Activated CD4-positive, alpha-beta T cell treated with anti-CD3 and anti-CD28 coated beads, Interleukin-2, amount 10 ng/mL, durations not matched to agents 7 days and 5 days (primary cell): ENCODE data around the gene NNMT. TPM values are rescaled to one million over a fixed set of nuclear protein-coding genes. Genes with fewer than 3 reads are reported as not detected.

Experiments
- CTCF ChIA-PET: fragments of 350-600 bp; sonication (Branson Sonifier 250); formaldehyde crosslinking; loops from one replicate; lab custom pipeline; 2021; ENCODE audit warnings: antibody characterized with exemption; lab: Charles Lee
- POLR2A ChIA-PET: fragments of 350-600 bp; sonication (Branson Sonifier 250); formaldehyde crosslinking; loops from one replicate; lab custom pipeline; 2021; ENCODE audit warnings: antibody characterized with exemption; lab: Charles Lee
- DNase-seq: peaks from one replicate; pipeline ENCODE4 v3.0.0-alpha.2; 2020
- H3K27ac Mint-ChIP-seq: one replicate; pipeline ENCODE4 v1.8.0; 2021; ENCODE audit warnings: mild to moderate bottlenecking, moderate library complexity, mixed read lengths
- H3K27me3 Mint-ChIP-seq: one replicate; pipeline ENCODE4 v1.8.0; 2021; ENCODE audit warnings: mixed read lengths
- H3K36me3 Mint-ChIP-seq: one replicate; pipeline ENCODE4 v1.8.0; 2021; ENCODE audit warnings: low read depth, mixed read lengths
- H3K4me1 Mint-ChIP-seq: one replicate; pipeline ENCODE4 v1.8.0; 2021; ENCODE audit warnings: mixed read lengths
- H3K4me3 Mint-ChIP-seq: one replicate; pipeline ENCODE4 v1.8.0; 2021; ENCODE audit warnings: mild to moderate bottlenecking, moderate library complexity, mixed read lengths
- H3K9me3 Mint-ChIP-seq: one replicate; pipeline ENCODE4 v1.8.0; 2021; ENCODE audit warnings: mixed read lengths
- total RNA-seq, 2 experiments: library from RNA; stranded (reverse); gene quantifications; one replicate each; pipeline ENCODE4 v1.2.3, GENCODE V29; 2021

The NNMT gene
- total RNA-seq: not detected

DNA sequence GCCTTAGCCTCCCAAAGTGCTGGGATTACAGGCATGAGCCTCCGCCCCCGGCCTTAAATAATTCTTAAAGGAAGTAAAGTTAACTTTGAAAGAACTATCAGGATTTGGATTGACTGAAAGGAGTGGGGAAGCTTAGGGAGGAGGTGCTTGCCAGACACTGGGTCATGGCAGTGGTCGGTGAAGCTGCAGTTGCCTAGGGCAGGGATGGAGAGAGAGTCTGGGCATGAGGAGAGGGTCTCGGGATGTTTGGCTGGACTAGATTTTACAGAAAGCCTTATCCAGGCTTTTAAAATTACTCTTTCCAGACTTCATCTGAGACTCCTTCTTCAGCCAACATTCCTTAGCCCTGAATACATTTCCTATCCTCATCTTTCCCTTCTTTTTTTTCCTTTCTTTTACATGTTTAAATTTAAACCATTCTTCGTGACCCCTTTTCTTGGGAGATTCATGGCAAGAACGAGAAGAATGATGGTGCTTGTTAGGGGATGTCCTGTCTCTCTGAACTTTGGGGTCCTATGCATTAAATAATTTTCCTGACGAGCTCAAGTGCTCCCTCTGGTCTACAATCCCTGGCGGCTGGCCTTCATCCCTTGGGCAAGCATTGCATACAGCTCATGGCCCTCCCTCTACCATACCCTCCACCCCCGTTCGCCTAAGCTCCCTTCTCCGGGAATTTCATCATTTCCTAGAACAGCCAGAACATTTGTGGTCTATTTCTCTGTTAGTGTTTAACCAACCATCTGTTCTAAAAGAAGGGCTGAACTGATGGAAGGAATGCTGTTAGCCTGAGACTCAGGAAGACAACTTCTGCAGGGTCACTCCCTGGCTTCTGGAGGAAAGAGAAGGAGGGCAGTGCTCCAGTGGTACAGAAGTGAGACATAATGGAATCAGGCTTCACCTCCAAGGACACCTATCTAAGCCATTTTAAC lies at the start of gene NNMT:
Gene NNMT, plus strand, starts transcription at position 724 of the 929 bp plus-strand sequence. Its CDS starts 158 bp downstream, at position 882.
- H3K27ac Mint-ChIP-seq: no peak within 1 kb of the TSS
- peaks cover 7% of the 10 kb centered on the region for H3K4me1 Mint-ChIP-seq
- peaks cover 13% of the 10 kb centered on the region for H3K27me3 Mint-ChIP-seq
- POLR2A ChIA-PET: no interaction called here
- no peaks in the 10 kb centered on the region for H3K9me3 Mint-ChIP-seq
- no peak within 1 kb of the TSS for H3K4me3 Mint-ChIP-seq
- H3K36me3 Mint-ChIP-seq: no peaks in the 10 kb centered on the region
- CTCF ChIA-PET: interaction anchor here (0.7 kb wide), 3 partner anchors 22 to 270 kb away, joined by 3 to 8 read pairs (median 3); no protein-coding TSS in a partner anchor
- DNase-seq: no peak

DNA sequence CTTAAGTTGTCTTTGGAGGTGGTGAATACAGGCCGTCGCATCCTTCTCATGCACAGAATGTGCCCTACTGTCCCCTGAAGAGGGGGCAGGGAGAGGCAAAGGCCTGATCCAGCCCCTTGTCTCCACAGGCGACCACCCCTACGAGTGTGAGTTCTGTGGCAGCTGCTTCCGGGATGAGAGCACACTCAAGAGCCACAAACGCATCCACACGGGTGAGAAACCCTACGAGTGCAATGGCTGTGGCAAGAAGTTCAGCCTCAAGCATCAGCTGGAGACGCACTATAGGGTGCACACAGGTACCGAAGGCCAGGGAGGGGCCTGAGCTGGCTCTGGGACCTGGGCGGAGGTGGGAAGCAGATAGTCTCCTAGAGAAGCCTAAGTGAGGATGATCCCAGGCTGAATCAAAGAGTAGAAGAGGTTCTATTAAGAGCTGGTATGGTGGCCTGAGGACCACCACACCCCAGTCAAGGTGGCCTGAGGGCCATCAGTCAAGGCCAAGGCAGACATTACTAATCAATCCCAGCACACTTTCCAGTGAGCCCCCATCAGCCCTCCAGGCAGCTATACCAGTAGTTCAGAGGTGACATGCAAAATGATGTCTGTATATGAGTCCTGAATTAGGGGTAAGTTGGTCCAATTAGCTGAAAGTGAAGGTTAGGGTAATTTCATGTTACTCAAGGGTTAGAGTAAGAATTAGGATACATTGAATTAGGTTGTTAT lies 49.0 kb upstream of the NNMT start:
- no peaks in the 10 kb centered on the region for H3K27me3 Mint-ChIP-seq
- no peak overlapping the region for H3K4me3 Mint-ChIP-seq
- no peaks in the 10 kb centered on the region for H3K4me1 Mint-ChIP-seq
- DNase-seq: no peak
- CTCF ChIA-PET: interaction anchor here (1.0 to 1.3 kb wide), 2 partner anchors 14 to 245 kb away, joined by 3 read pairs; no protein-coding TSS in a partner anchor
- POLR2A ChIA-PET: no interaction called here
- no peaks in the 10 kb centered on the region for H3K9me3 Mint-ChIP-seq
- H3K27ac Mint-ChIP-seq: no peak overlapping the region
- H3K36me3 Mint-ChIP-seq: no peaks in the 10 kb centered on the region

DNA sequence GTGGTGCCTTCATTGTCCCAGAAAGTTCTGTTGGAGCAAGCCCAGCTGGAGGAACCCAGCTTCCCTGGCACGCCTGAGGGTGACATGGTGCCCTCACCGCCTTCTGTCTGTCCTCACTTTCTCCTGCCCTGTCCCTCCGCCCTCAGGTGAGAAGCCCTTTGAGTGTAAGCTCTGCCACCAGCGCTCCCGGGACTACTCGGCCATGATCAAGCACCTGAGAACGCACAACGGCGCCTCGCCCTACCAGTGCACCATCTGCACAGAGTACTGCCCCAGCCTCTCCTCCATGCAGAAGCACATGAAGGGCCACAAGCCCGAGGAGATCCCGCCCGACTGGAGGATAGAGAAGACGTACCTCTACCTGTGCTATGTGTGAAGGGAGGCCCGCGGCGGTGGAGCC lies 46.0 kb upstream of the NNMT start:
- ChIA-PET POLR2A (no interaction called here), CTCF (interaction anchor here (2.6 to 3.8 kb wide), 2 partner anchors 11 to 13 kb away, joined by 11 to 14 read pairs; no protein-coding TSS in a partner anchor)
- H3K36me3 Mint-ChIP-seq: no peaks in the 10 kb centered on the region
- no peaks in the 10 kb centered on the region for H3K9me3 Mint-ChIP-seq
- no peak overlapping the region for H3K27ac Mint-ChIP-seq
- DNase-seq: no peak
- H3K27me3 Mint-ChIP-seq: no peaks in the 10 kb centered on the region
- H3K4me3 Mint-ChIP-seq: no peak overlapping the region
- no peaks in the 10 kb centered on the region for H3K4me1 Mint-ChIP-seq

DNA sequence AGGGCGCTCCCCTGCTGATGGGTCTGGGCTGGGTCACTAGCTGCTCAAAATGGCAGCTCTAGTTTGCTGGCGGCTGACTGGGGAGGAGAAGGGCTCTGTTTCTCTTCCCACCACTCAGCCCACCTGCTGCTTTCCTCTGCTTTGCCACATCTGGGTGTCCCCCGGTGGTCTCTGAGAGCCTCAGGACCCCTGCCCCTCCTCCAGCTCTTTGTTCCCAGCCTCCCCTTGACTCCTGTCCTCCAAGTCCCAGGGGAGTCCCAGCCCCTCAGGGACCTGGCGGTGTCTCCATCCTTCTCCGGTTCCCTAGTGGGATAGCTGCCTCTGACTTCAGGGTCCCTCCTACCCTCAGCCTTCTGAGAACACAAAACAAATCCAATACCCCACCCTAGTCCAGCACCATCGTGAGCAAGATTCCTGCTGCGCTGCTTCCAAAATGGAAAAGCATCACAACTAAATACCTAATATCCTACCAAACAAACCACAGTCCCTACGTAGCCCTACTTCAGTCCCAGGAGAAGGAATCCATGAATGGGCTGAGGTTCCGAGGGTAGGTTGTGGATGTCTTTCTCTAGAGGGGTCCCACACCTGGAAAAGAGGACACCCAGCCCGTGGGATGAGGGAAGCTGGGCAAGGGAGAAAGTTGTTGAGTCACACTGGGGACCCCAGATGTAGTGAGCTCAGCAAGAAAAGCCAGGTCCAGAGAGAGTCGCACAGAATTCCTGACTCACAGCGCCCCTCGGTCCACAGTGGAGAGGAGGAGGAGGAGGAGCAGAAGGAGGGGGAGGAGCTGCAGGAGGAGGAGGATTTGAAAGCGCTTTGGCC lies 45.0 kb upstream of the NNMT start:
- Mint-ChIP-seq H3K9me3 (no peaks in the 10 kb centered on the region), H3K4me3 (no peak overlapping the region), H3K36me3 (no peaks in the 10 kb centered on the region), H3K4me1 (no peaks in the 10 kb centered on the region), H3K27ac (no peak overlapping the region), H3K27me3 (no peaks in the 10 kb centered on the region)
- ChIA-PET CTCF (interaction anchor here (0.8 to 3.8 kb wide), 3 partner anchors 10 to 205 kb away, joined by 3 to 14 read pairs (median 11); no protein-coding TSS in a partner anchor), POLR2A (no interaction called here)
- no peak for DNase-seq

DNA sequence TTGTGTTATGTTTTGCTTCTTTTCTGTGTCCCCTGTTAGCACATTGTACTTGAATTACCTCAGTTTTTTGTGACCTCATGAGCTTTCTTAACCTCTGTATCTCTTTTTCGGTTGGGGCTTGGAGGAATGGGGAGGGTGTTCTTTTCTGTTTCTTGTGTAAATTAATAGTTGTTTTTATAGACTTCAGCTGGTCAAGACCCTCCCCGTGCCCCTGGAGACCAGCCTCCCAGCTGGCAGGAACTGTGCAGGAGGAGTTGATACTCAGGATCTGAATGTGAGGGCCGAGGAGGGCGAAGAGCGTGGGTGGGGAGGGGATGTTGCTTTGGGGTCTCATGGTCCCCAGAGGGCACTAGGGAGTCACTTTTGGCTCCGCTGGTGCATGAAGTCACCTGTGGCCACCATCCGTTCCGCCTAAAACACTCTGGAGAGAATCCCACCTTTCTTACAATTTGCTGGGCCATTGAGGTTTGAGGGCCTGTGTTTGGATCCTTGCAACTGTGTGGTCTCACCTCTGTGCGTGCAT lies 44.3 kb upstream of the NNMT start:
- POLR2A ChIA-PET: no interaction called here

DNA sequence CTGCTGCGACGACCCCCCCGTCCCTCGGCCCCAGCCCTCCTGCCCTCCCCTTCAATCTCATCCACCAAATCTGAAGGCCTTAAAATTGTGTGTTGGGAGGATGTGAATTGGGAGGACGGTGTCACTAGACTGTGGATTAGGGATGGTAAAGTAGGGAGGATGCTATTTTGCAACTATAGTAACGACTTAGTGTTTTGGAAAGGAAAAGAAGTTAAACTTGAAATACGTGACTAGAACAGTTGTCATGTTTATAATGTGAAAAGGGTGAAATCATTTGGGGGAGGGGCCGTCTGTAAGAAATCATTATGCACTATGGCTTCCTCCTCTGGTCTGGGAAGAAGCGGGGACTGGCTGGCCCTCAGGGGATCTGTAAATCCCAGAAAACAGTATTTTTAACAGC lies 43.4 kb upstream of the NNMT start:
- DNase-seq: no peak
- CTCF ChIA-PET: interaction anchor here (0.6 to 2.2 kb wide), 3 partner anchors 10 to 188 kb away, joined by 5 to 7 read pairs (median 6); no protein-coding TSS in a partner anchor
- POLR2A ChIA-PET: no interaction called here
- no peaks in the 10 kb centered on the region for H3K36me3 Mint-ChIP-seq
- H3K27ac Mint-ChIP-seq: no peak overlapping the region
- no peaks in the 10 kb centered on the region for H3K27me3 Mint-ChIP-seq
- H3K4me3 Mint-ChIP-seq: no peak overlapping the region
- H3K4me1 Mint-ChIP-seq: no peaks in the 10 kb centered on the region
- H3K9me3 Mint-ChIP-seq: no peaks in the 10 kb centered on the region

More for the DNA sequence above, 44.3 kb upstream of the NNMT start:
- H3K27ac Mint-ChIP-seq: no peak overlapping the region
- no peaks in the 10 kb centered on the region for H3K4me1 Mint-ChIP-seq
- H3K27me3 Mint-ChIP-seq: no peaks in the 10 kb centered on the region
- H3K9me3 Mint-ChIP-seq: no peaks in the 10 kb centered on the region
- no peak for DNase-seq
- H3K36me3 Mint-ChIP-seq: no peaks in the 10 kb centered on the region
- CTCF ChIA-PET: interaction anchor here (0.8 to 3.8 kb wide), 3 partner anchors 10 to 206 kb away, joined by 3 to 14 read pairs (median 11); no protein-coding TSS in a partner anchor
- no peak overlapping the region for H3K4me3 Mint-ChIP-seq

DNA sequence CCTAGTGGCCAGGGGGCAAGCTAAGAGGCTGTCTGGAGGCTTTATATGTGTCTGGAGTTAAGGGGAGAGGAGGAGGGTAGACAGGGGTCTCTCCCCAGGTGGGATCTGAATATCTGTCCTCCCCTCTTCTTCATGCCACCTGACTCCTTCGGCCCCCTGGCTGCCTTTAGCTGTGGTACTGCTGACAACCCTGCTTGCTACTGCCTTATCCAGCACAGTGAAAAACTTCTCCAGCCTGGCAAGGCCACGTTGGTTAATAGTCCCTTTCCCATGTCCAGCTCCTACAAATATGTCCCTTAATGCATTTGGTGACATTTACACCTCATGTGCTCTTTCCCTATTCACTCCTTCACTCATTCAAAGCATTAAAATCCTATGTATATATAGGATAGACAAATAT lies 42.4 kb upstream of the NNMT start:
- ChIA-PET CTCF (interaction anchor here (1.4 to 2.2 kb wide), 2 partner anchors 10 to 11 kb away, joined by 5 to 6 read pairs; no protein-coding TSS in a partner anchor), POLR2A (no interaction called here)
- Mint-ChIP-seq H3K4me1 (no peaks in the 10 kb centered on the region), H3K27me3 (no peaks in the 10 kb centered on the region), H3K4me3 (no peak overlapping the region), H3K36me3 (no peaks in the 10 kb centered on the region), H3K27ac (no peak overlapping the region), H3K9me3 (no peaks in the 10 kb centered on the region)
- no peak for DNase-seq

DNA sequence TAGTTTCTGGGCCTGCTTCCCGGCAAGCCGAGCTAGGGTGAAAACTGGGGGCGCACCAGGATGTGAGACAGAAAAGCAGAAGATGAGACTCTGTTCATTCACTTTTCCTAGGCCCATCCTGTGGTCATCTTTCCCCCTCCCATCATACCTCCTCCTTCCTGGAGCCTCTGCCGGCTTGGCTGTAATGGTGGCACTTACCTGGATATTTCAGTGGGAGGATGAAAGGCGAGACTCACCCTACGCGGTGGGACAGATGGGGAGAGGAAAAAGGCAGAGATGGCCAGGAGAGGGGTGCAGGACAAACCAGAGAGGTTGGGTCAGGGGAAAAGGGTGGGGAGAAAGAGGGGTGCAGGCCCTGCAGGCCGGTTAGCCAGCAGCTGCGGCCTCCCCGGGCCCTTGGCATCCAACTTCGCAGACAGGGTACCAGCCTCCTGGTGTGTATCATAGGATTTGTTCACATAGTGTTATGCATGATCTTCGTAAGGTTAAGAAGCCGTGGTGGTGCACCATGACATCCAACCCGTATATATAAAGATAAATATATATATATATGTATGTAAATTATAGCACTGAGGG lies 41.5 kb upstream of the NNMT start:
- ChIA-PET POLR2A (no interaction called here), CTCF (interaction anchor here (2.2 kb wide), 1 partner anchor 11 kb away, joined by 6 read pairs; no protein-coding TSS in a partner anchor)
- H3K27me3 Mint-ChIP-seq: no peaks in the 10 kb centered on the region
- no peak overlapping the region for H3K27ac Mint-ChIP-seq
- DNase-seq: no peak
- no peaks in the 10 kb centered on the region for H3K9me3 Mint-ChIP-seq
- H3K4me1 Mint-ChIP-seq: peaks cover 1% of the 10 kb centered on the region
- H3K36me3 Mint-ChIP-seq: no peaks in the 10 kb centered on the region
- H3K4me3 Mint-ChIP-seq: no peak overlapping the region

DNA sequence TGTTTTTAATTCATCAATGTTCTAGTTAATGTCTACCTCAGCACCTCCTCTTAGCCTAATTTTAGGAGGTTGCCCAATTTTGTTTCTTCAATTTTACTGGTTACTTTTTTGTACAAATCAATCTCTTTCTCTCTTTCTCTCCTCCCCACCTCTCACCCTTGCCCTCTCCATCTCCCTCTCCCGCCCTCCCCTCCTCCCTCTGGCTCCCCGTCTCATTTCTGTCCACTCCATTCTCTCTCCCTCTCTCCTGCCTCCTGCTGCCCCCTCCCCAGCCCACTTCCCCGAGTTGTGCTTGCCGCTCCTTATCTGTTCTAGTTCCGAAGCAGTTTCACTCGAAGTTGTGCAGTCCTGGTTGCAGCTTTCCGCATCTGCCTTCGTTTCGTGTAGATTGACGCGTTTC lies 40.9 kb upstream of the NNMT start:
- H3K4me1 Mint-ChIP-seq: peaks cover 8% of the 10 kb centered on the region
- H3K9me3 Mint-ChIP-seq: no peaks in the 10 kb centered on the region
- H3K27ac Mint-ChIP-seq: no peak overlapping the region
- no peaks in the 10 kb centered on the region for H3K27me3 Mint-ChIP-seq
- POLR2A ChIA-PET: no interaction called here
- no peaks in the 10 kb centered on the region for H3K36me3 Mint-ChIP-seq
- CTCF ChIA-PET: interaction anchor here (1.3 to 2.2 kb wide), 2 partner anchors 12 to 240 kb away, joined by 4 to 6 read pairs; no protein-coding TSS in a partner anchor
- DNase-seq: no peak
- H3K4me3 Mint-ChIP-seq: no peak overlapping the region

DNA sequence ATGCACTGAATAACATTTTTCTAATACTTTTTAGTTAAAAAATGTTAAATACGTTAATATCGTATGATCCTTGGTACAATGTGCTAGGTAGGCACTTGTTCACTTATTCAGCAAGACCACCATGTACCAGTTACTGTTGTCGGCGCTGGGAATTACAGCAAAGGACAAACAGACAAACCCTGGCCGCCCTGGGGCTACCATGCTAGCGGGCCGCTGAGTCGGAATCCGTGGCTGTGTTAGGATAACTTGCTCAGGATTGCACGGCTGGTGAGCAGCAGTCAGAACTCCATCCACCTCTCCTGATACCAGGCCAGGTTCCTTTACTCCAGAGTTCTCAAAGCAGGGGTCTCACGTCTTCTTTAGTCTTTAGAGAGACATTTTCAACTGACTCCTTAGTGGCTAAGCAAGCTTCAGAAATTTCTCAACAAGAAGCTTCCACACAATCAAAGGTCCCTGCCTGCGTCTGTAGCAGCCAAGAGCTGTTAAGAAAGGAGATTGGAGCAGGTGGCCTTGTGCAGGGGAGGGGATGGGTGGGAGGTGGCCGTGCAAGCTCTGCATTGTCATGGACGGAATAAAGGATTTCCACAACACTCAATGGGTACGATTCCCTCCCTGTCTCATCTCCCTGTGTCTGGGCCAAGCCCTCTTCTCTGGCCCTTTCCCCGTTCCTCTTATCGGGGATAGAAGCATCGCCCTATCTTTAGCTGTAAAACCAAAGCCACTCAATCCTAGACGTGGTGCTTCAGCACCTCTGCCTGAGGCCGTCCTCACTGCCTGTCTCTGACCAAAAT lies 39.8 kb upstream of the NNMT start:
- Mint-ChIP-seq H3K4me3 (no peak overlapping the region), H3K9me3 (no peaks in the 10 kb centered on the region), H3K4me1 (peaks cover 12% of the 10 kb centered on the region), H3K27ac (no peak overlapping the region), H3K36me3 (no peaks in the 10 kb centered on the region), H3K27me3 (no peaks in the 10 kb centered on the region)
- POLR2A ChIA-PET: no interaction called here
- no peak for DNase-seq
- CTCF ChIA-PET: interaction anchor here (1.3 kb wide), 1 partner anchor 241 kb away, joined by 4 read pairs; no protein-coding TSS in a partner anchor

DNA sequence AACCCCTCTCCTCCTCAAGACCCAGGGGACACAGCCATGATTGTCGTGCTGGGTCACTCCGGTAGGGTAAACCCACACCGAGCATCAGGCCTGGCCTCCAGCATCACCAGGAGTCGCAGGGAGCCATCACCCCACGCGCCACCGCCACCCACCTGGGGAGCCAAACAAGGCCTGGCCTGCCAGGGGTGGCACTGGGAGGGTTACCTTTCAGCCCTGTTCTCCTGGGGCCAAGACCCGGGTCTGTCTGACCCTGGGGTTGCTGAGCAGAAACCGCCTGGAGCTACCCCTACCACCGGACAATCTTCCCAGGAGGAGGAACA lies 39.3 kb upstream of the NNMT start:
- CTCF ChIA-PET: no interaction called here
- POLR2A ChIA-PET: no interaction called here
- Mint-ChIP-seq H3K4me1 (peaks cover 12% of the 10 kb centered on the region), H3K36me3 (no peaks in the 10 kb centered on the region), H3K27ac (no peak overlapping the region), H3K27me3 (no peaks in the 10 kb centered on the region), H3K9me3 (no peaks in the 10 kb centered on the region), H3K4me3 (no peak overlapping the region)
- DNase-seq: no peak
